Measurements from ENCODE around the gene USP31.

USP31 gene, protein sequence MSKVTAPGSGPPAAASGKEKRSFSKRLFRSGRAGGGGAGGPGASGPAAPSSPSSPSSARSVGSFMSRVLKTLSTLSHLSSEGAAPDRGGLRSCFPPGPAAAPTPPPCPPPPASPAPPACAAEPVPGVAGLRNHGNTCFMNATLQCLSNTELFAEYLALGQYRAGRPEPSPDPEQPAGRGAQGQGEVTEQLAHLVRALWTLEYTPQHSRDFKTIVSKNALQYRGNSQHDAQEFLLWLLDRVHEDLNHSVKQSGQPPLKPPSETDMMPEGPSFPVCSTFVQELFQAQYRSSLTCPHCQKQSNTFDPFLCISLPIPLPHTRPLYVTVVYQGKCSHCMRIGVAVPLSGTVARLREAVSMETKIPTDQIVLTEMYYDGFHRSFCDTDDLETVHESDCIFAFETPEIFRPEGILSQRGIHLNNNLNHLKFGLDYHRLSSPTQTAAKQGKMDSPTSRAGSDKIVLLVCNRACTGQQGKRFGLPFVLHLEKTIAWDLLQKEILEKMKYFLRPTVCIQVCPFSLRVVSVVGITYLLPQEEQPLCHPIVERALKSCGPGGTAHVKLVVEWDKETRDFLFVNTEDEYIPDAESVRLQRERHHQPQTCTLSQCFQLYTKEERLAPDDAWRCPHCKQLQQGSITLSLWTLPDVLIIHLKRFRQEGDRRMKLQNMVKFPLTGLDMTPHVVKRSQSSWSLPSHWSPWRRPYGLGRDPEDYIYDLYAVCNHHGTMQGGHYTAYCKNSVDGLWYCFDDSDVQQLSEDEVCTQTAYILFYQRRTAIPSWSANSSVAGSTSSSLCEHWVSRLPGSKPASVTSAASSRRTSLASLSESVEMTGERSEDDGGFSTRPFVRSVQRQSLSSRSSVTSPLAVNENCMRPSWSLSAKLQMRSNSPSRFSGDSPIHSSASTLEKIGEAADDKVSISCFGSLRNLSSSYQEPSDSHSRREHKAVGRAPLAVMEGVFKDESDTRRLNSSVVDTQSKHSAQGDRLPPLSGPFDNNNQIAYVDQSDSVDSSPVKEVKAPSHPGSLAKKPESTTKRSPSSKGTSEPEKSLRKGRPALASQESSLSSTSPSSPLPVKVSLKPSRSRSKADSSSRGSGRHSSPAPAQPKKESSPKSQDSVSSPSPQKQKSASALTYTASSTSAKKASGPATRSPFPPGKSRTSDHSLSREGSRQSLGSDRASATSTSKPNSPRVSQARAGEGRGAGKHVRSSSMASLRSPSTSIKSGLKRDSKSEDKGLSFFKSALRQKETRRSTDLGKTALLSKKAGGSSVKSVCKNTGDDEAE (N-terminal part only)

DNA sequence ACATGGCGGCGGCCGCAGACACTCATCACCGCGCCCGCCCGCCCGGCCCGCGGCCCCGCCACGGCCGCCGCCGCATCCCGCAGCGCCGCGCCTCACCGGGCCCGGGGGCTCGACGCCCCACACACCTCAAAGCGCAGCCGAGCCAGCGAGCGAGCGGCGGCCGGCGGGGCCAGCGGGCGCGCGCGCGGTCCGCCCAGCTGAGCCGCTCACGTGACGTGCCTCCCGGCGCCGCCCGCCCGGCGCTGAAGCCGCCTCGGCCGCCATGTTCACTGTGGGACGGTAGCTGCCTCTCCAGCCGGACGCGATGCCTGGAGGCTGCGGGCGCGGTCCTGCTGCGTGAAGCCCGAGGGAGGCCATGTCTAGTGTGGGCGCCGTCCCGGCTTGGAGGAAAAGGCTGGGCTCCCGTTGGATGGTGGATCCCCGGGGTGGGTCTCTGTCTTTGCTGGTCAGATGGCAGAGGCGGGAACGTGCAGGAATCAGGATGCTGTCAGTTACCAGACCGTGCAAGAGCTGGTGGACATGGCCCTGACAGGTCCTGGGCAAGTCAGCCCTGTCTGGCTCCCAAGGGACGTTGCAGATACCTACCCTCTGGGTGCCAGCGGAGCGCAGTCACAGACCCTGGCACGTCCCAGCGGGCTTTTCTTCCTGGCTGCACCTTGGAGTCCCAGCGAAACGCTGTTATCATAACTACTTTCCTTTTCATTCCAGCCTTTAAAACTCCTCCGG is at the start of gene USP31:
Gene USP31, minus strand, starts transcription at position 186 of the 726 bp plus-strand sequence. Its CDS starts 182 bp downstream, at position 4.
- DNase-seq (ENCODE audit: low read depth), result peak; percentile 93
- TF ChIP-seq, protein P1, sequence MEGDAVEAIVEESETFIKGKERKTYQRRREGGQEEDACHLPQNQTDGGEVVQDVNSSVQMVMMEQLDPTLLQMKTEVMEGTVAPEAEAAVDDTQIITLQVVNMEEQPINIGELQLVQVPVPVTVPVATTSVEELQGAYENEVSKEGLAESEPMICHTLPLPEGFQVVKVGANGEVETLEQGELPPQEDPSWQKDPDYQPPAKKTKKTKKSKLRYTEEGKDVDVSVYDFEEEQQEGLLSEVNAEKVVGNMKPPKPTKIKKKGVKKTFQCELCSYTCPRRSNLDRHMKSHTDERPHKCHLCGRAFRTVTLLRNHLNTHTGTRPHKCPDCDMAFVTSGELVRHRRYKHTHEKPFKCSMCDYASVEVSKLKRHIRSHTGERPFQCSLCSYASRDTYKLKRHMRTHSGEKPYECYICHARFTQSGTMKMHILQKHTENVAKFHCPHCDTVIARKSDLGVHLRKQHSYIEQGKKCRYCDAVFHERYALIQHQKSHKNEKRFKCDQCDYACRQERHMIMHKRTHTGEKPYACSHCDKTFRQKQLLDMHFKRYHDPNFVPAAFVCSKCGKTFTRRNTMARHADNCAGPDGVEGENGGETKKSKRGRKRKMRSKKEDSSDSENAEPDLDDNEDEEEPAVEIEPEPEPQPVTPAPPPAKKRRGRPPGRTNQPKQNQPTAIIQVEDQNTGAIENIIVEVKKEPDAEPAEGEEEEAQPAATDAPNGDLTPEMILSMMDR (conservative IDR thresholded peaks at IDR 0.05; ENCODE audit: control insufficient read depth, insufficient read depth, low read depth, low read length), result no peak
- H3K4me3 ChIP-seq (ENCODE audit: control insufficient read depth, low read depth, low read length), result peak within 1 kb of the TSS; percentile 78

DNA sequence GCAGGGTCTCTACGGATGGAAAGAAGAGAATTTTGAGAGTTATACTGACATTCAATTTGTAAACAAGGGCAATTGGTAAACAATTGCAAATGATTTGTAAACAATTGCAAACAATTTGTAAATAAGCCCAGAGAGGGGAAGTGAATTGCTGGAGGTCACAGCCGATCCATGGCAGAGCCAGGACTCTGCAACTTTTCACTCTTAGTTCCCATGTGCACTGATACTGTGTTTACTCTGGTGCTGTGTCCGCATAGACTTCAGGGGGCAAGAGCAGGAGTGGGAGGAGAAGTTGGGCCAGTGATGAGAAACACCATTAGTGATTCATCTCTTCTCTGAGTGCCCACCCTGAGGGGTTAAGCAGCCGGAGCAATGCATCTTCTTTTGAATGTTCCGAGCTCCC is 47.3 kb upstream of the USP31 start:
- no peak overlapping the region for H3K4me3 ChIP-seq (ENCODE audit: control insufficient read depth, low read depth, low read length)
- no peak for DNase-seq (ENCODE audit: low read depth)
- TF ChIP-seq, protein P1 (conservative IDR thresholded peaks at IDR 0.05; ENCODE audit: control insufficient read depth, insufficient read depth, low read depth, low read length), result no peak

DNA sequence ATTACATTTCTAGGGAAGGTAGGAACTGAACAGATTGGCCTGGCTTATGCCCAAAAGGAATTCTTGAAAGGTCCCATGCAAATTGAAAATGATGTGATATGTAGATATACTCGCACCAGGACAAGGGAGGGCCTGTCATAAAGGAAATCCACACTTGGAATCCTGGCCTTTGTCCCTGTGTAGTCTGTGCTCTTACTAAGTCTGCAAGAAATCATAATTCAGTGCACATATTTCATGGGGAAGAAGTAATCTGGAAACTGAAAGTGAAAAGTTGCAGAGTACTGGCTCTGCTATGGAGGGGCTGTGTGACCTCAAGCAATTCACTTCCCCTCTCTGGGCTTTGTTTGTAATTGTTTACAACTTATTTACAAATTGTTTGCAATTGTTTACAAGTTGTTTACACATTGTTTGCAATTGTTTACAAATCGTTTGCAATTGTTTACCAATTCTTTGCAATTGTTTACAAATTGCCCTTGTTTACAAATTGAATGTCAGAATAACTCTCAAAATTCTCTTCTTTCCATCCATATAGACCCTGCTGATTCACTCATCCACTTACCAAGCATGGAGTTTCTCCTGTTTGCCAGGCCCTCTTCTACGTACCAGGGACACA is 46.2 kb upstream of the USP31 start:
- TF ChIP-seq, protein P1 (conservative IDR thresholded peaks at IDR 0.05; ENCODE audit: control insufficient read depth, insufficient read depth, low read depth, low read length), result no peak
- H3K4me3 ChIP-seq (ENCODE audit: control insufficient read depth, low read depth, low read length), result no peak overlapping the region

DNA sequence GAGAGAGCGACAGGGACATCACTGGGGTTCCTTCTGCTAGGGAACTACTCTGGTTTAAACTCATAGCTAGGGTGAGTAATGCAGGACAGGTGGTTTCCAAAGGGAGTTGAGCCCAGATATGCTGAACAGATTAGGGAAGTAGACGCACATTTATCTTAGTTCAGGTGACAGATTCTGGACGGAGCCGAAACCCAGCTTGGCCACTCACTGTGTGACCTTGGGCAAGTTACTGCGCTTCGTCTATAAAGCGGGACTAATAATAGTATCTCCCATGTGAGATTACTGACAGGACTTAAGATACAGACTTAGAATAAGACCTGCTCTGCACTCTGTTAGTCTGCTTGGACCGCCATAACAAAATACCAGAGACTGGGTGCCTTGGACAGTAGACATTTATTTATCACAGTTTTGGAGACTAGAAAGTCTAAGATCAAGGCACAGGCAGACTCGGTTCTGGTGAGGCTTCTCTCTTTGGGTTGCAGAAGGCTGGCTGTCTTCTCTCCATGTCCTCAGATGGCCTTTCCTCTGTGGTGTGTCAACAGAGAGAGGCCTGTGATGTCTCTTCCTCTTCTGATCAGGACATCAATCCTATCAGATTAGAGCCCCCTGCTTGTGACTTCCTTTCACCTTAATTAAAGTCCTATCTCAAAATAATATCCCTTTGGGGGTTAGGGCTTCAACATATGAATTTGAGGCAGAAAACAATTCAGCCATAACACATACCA is 45.4 kb upstream of the USP31 start:
- H3K4me3 ChIP-seq (ENCODE audit: control insufficient read depth, low read depth, low read length), result no peak overlapping the region
- DNase-seq (ENCODE audit: low read depth), result no peak
- TF ChIP-seq, protein P1 (conservative IDR thresholded peaks at IDR 0.05; ENCODE audit: control insufficient read depth, insufficient read depth, low read depth, low read length), result no peak

More for the DNA sequence above, 46.2 kb upstream of the USP31 start:
- DNase-seq (ENCODE audit: low read depth), result no peak

DNA sequence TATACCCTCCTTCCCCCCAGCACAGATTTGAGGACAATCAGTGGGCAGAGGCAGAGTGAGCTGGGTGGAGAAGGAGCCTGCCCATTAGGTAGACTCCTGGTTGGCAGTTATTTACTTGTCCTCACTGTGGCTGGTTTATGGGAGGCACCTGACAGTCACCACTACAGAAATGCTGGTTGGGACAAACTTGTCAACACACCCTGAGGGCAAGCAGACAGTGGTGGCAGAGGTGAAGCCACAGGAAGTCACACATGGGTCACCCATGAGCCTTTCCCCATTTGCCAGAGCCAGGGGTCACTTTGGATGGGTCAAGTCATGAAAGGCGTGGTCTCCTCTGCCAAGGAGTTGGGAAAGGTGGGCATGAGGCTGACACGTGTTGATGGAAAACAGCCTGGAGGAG is 39.7 kb upstream of the USP31 start:
- no peak for DNase-seq (ENCODE audit: low read depth)
- H3K4me3 ChIP-seq (ENCODE audit: control insufficient read depth, low read depth, low read length), result no peak overlapping the region
- TF ChIP-seq, protein P1 (conservative IDR thresholded peaks at IDR 0.05; ENCODE audit: control insufficient read depth, insufficient read depth, low read depth, low read length), result no peak

All from fibroblast of mammary gland (primary cell).